Memory B cell (primary cell): Measurements from ENCODE around the gene TRIM44.

Experiments used
- ATAC-seq: fragments of 150-1000 bp; cut with Tn5 transposase; 2 replicates; pipeline ENCODE4 v1.10.0; 2021; ENCODE audit warnings: low read depth, mild to moderate bottlenecking, moderate library complexity
- DNase-seq, 2 donors: peaks; one replicate each; pipeline ENCODE4 v3.0.0; 2022; ENCODE audit warnings: low spot score in 2 of 2
- H3K27ac Mint-ChIP-seq: one replicate; pipeline ENCODE4 v1.8.0; 2022; ENCODE audit warnings: mild to moderate bottlenecking, moderate library complexity, mixed read lengths
- H3K27me3 Mint-ChIP-seq: one replicate; pipeline ENCODE4 v1.8.0; 2022; ENCODE audit warnings: mixed read lengths
- H3K36me3 Mint-ChIP-seq: one replicate; pipeline ENCODE4 v1.8.0; 2022; ENCODE audit warnings: mild to moderate bottlenecking, mixed read lengths
- H3K4me1 Mint-ChIP-seq: one replicate; pipeline ENCODE4 v1.8.0; 2022; ENCODE audit warnings: mixed read lengths
- H3K4me3 Mint-ChIP-seq: one replicate; pipeline ENCODE4 v1.8.0; 2022; ENCODE audit warnings: mild to moderate bottlenecking, moderate library complexity, mixed read lengths
- H3K9me3 Mint-ChIP-seq: one replicate; pipeline ENCODE4 v1.8.0; 2022; ENCODE audit warnings: mixed read lengths

TRIM44 gene

DNA sequence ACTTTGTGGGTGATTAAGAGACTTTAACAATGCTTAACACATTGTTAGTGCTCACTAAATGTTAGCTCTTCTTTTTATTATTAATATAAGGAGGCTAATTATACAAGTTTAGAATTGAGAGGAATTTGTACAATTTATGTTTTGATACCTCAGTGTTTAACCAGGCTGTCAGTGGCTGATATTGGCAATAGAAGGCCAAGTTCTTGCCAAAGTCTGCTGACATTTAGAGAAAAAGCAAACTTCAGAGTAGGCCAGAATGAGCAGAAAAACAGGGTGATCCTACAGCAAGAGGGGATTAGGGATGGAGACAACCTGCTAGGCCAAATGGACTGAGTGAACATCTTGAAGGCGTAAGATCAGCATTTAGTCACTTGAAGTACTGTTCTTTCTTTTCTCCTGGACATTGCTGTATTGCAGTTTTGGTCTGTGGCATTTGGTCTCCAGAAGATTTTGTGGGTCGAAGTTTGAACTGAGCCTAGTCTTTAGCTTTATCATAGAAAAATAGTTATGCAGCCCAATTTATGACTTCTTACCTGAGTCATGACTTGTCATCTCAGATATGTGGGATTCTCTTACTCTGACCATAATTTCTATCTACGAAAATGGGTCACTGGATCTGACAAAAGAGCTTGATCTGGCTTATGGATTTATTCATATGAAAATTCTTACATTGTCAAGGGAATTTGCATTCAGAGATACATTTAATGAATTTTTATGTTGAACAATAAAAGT lies 9.0 kb downstream of the TRIM44 start:
- peaks cover 7% of the 10 kb centered on the region for H3K9me3 Mint-ChIP-seq
- ATAC-seq (no peak), DNase-seq (no peak)
- H3K27me3 Mint-ChIP-seq, result no peaks in the 10 kb centered on the region
- H3K27ac Mint-ChIP-seq, result no peak overlapping the region
- peaks cover 55% of the 10 kb centered on the region for H3K4me1 Mint-ChIP-seq
- H3K4me3 Mint-ChIP-seq, result no peak overlapping the region
- peaks cover 32% of the 10 kb centered on the region for H3K36me3 Mint-ChIP-seq

- Mint-ChIP-seq H3K36me3 (peaks cover 29% of the 10 kb centered on the region), H3K4me1 (peaks cover 60% of the 10 kb centered on the region)
Observed at GRCh38 chr11:35672608-35673007, 10.0 kb downstream of the TRIM44 start.

DNA sequence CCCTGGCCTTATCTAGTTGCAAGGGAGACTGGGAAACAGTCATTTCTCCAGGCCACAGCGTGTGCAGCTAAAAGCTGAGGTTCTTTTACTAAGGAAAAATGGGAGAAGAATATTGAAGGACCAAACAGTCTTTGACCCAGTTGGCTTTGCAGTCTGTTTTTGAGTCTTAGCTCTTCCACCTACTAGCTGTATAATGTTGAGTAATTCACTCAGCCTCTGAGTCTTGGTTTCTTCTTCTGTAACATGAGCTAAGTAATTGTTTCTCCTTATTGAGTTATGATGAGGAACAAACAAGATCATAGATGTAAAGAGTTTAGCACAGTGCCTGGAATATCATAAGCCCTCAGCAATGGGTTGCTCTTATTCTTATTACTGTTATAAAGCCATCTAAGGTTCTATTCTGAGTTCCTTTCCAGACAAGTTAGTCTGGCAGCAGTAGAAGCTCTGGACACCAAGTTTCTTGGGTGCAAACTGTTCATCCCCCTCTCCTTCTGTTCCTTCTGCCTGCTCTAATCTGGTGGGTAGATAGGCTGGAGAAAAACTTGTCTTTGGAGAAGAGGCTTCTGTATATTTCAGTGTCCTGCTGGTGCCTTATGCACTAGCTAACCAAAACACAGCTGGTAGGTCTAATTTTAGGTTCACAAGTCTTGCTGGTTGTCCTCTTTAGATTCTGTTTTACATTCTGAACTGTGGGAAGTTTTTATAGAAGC lies 13.5 kb downstream of the TRIM44 start:
- ATAC-seq, result no peak
- Mint-ChIP-seq H3K9me3 (no peaks in the 10 kb centered on the region), H3K36me3 (peaks cover 13% of the 10 kb centered on the region), H3K4me1 (peaks cover 63% of the 10 kb centered on the region), H3K27ac (peak overlapping the region; percentile 81), H3K27me3 (no peaks in the 10 kb centered on the region), H3K4me3 (no peak overlapping the region)
- DNase-seq, result no peak

More at GRCh38 chr11:35672608-35673007, 10.0 kb downstream of the TRIM44 start:
- Mint-ChIP-seq H3K27ac (peak overlapping the region; percentile 3), H3K9me3 (peaks cover 3% of the 10 kb centered on the region), H3K27me3 (no peaks in the 10 kb centered on the region), H3K4me3 (no peak overlapping the region)
- DNase-seq (no peak), ATAC-seq (no peak)

- H3K27me3 Mint-ChIP-seq, result no peaks in the 10 kb centered on the region
- H3K4me1 Mint-ChIP-seq, result peaks cover 63% of the 10 kb centered on the region
- ATAC-seq, result no peak
- H3K36me3 Mint-ChIP-seq, result peaks cover 11% of the 10 kb centered on the region
- no peak for DNase-seq
- H3K9me3 Mint-ChIP-seq, result no peaks in the 10 kb centered on the region
- no peak overlapping the region for H3K4me3 Mint-ChIP-seq
- peak overlapping the region; percentile 81 for H3K27ac Mint-ChIP-seq
Observed at GRCh38 chr11:35676611-35676965, 14.0 kb downstream of the TRIM44 start.

DNA sequence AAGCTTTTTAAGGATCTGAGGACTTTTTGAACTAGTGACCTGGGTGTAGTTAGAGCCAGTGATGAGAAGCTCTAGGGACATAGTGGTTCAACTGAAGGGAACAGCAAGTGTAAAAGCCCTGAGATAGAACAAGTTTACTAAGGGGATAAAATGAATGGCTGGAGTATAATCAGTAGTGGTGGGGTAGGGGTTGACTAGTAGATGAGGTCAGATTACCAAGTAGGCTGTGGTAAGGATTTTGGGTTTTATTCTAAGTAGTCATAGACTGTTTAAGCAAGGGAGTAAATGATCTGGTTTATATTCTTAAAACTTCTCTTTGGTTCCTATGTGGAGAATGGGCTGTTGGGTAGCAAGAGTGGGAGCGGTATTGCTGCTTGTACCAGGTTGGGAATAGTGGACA lies 15.3 kb downstream of the TRIM44 start:
- peaks cover 9% of the 10 kb centered on the region for H3K36me3 Mint-ChIP-seq
- peaks cover 65% of the 10 kb centered on the region for H3K4me1 Mint-ChIP-seq
- no peaks in the 10 kb centered on the region for H3K9me3 Mint-ChIP-seq
- no peak overlapping the region for H3K4me3 Mint-ChIP-seq
- no peaks in the 10 kb centered on the region for H3K27me3 Mint-ChIP-seq
- no peak for DNase-seq
- peak overlapping the region; percentile 82 for H3K27ac Mint-ChIP-seq
- no peak for ATAC-seq

- ATAC-seq (no peak), DNase-seq (no peak)
- no peak overlapping the region for H3K4me3 Mint-ChIP-seq
- H3K27ac Mint-ChIP-seq, result peak overlapping the region; percentile 82
- peaks cover 65% of the 10 kb centered on the region for H3K4me1 Mint-ChIP-seq
- peaks cover 9% of the 10 kb centered on the region for H3K36me3 Mint-ChIP-seq
- no peaks in the 10 kb centered on the region for H3K9me3 Mint-ChIP-seq
- H3K27me3 Mint-ChIP-seq, result no peaks in the 10 kb centered on the region
Observed at GRCh38 chr11:35678471-35678870, 15.9 kb downstream of the TRIM44 start.

DNA sequence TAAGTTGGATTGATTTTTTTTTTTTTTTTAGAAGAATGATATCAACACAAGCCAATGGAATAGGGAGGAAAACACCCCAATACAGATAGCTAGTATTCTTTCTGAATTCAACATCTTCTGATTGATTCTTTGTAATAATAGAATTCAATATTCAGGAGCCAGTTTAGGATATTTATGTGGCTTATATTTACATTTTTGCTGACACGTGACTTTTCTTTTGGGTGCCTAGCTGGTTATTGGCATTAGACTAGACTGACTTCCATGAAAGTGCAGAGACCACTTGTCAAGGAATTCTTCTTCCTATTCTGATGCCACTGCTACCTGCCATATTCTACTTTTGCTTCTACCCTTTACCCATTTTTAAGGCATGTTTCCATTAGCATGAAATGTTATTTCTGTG lies 16.4 kb downstream of the TRIM44 start:
- Mint-ChIP-seq H3K4me1 (peaks cover 65% of the 10 kb centered on the region), H3K27ac (no peak overlapping the region), H3K27me3 (no peaks in the 10 kb centered on the region), H3K9me3 (no peaks in the 10 kb centered on the region), H3K4me3 (no peak overlapping the region), H3K36me3 (peaks cover 7% of the 10 kb centered on the region)
- ATAC-seq, result no peak
- no peak for DNase-seq

DNA sequence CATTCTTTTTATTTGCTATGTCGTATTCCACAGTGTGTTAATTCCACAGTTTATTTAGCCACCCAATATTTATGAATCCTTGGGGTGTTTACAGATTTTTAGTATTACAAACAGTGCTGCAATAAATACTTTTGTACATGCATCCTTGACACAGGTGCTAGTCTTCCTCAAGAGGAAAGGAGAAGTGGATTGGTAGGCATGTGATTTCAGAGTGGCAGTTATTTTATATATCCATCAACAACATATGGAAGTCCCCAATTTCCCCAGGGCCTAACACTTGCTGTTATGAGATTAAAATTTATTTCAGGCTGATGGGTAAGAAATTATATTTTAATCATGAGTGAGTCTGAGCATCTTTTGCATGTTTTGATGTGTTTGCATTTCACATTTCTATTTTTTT lies 17.9 kb downstream of the TRIM44 start:
- DNase-seq (no peak), ATAC-seq (peak; percentile 47)
- Mint-ChIP-seq H3K4me1 (peaks cover 57% of the 10 kb centered on the region), H3K9me3 (no peaks in the 10 kb centered on the region), H3K27me3 (no peaks in the 10 kb centered on the region), H3K4me3 (no peak overlapping the region), H3K27ac (peak overlapping the region; percentile 45), H3K36me3 (peaks cover 7% of the 10 kb centered on the region)

GRCh38 chr11:35681163-35681767 lies 18.7 kb downstream of the TRIM44 start:
- Mint-ChIP-seq H3K4me1 (peaks cover 49% of the 10 kb centered on the region), H3K27ac (no peak overlapping the region), H3K27me3 (no peaks in the 10 kb centered on the region), H3K4me3 (no peak overlapping the region), H3K9me3 (no peaks in the 10 kb centered on the region), H3K36me3 (peaks cover 7% of the 10 kb centered on the region)
- ATAC-seq (no peak), DNase-seq (no peak)

- H3K4me1 Mint-ChIP-seq, result peaks cover 44% of the 10 kb centered on the region
- DNase-seq (no peak), ATAC-seq (no peak)
- no peak overlapping the region for H3K4me3 Mint-ChIP-seq
- peak overlapping the region; percentile 18 for H3K27ac Mint-ChIP-seq
- peaks cover 16% of the 10 kb centered on the region for H3K36me3 Mint-ChIP-seq
- H3K27me3 Mint-ChIP-seq, result no peaks in the 10 kb centered on the region
- H3K9me3 Mint-ChIP-seq, result no peaks in the 10 kb centered on the region
Observed at GRCh38 chr11:35682230-35683173, 19.9 kb downstream of the TRIM44 start.

GRCh38 chr11:35683728-35684339 lies 21.3 kb downstream of the TRIM44 start:
- DNase-seq (no peak), ATAC-seq (peak; percentile 89)
- Mint-ChIP-seq H3K9me3 (no peaks in the 10 kb centered on the region), H3K4me3 (peak overlapping the region; percentile 29), H3K4me1 (peaks cover 38% of the 10 kb centered on the region), H3K27ac (no peak overlapping the region), H3K27me3 (no peaks in the 10 kb centered on the region), H3K36me3 (peaks cover 17% of the 10 kb centered on the region)

DNA sequence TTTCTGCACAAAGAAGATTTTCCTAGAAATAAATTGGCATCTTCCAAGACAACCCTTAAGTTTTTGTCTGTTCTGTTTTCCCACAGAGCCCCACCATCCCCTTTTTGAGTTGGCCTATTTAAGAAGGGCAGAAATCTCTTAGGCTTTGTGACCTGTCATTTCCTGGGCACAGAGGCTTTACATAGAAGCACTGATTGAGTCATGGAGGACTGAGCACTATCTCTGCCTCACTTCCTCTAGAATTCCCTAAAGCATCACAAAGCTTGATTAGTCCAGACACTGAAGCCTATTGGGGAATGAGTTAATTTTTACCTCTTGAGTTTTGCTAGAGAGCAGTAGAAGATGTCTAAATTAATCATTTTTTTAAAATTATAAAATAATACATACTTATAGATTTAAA lies 25.4 kb downstream of the TRIM44 start:
- Mint-ChIP-seq H3K9me3 (no peaks in the 10 kb centered on the region), H3K4me3 (no peak overlapping the region), H3K27me3 (no peaks in the 10 kb centered on the region), H3K27ac (no peak overlapping the region), H3K36me3 (peaks cover 37% of the 10 kb centered on the region), H3K4me1 (peaks cover 16% of the 10 kb centered on the region)
- no peak for DNase-seq
- no peak for ATAC-seq
